GDM1 (cell line): ENCODE measurements around the gene SLF2.

Experiments
- DNase-seq: peaks from one replicate; lab custom pipeline; 2025; lab: John Stamatoyannopoulos, UW

SLF2 gene

GRCh38 chr10:100912605-100913469 lies at the start of gene SLF2:
SLF2 (plus strand) TSS chr10:100912963; CDS start chr10:100913111, 148 bp downstream.
- peak; percentile 96 for DNase-seq

- no peak for DNase-seq
Measured at GRCh38 chr10:100863433-100863832, 49.3 kb upstream of the SLF2 start.

- no peak for DNase-seq
Measured at GRCh38 chr10:100864036-100864885, 48.5 kb upstream of the SLF2 start.

GRCh38 chr10:100864978-100865377 lies 47.8 kb upstream of the SLF2 start:
- no peak for DNase-seq

GRCh38 chr10:100866010-100866409 lies 46.8 kb upstream of the SLF2 start:
- no peak for DNase-seq

- no peak for DNase-seq
Measured at GRCh38 chr10:100866575-100867098, 46.1 kb upstream of the SLF2 start.

- no peak for DNase-seq
Measured at GRCh38 chr10:100867261-100867963, 45.4 kb upstream of the SLF2 start.

- DNase-seq, result no peak
Measured at GRCh38 chr10:100868382-100868781, 44.4 kb upstream of the SLF2 start.

- DNase-seq, result no peak
Measured at GRCh38 chr10:100869399-100869798, 43.4 kb upstream of the SLF2 start.

GRCh38 chr10:100872034-100872791 lies 40.5 kb upstream of the SLF2 start:
- DNase-seq, result peak; percentile 25

- no peak for DNase-seq
Measured at GRCh38 chr10:100873146-100873826, 39.5 kb upstream of the SLF2 start.

GRCh38 chr10:100873827-100874326 lies 38.9 kb upstream of the SLF2 start:
- DNase-seq, result no peak

- no peak for DNase-seq
Measured at GRCh38 chr10:100874702-100875483, 37.9 kb upstream of the SLF2 start.

GRCh38 chr10:100875484-100876166 lies 37.1 kb upstream of the SLF2 start:
- DNase-seq, result no peak

GRCh38 chr10:100876585-100877460 lies 35.9 kb upstream of the SLF2 start:
- DNase-seq, result no peak

- no peak for DNase-seq
Measured at GRCh38 chr10:100877461-100877850, 35.3 kb upstream of the SLF2 start.

GRCh38 chr10:100878291-100878910 lies 34.4 kb upstream of the SLF2 start:
- peak; percentile 59 for DNase-seq
